ENCODE results near the gene CDCA7L.
"Not testable (repeated sequence)": the region's sequence is repeated elsewhere in the genome, so short reads cannot be mapped to it uniquely, and the experiment has no call there.

Gene CDCA7L

GRCh38 chr7:21902240-21902639 is 43.5 kb downstream of the CDCA7L start:
- FAIRE-seq, result no peak

- FAIRE-seq, result no peak
Measured at GRCh38 chr7:21898265-21898930, 47.3 kb downstream of the CDCA7L start.

GRCh38 chr7:21893401-21893800 is 52.3 kb downstream of the CDCA7L start:
- FAIRE-seq, result no peak

- no peak for FAIRE-seq
Measured at GRCh38 chr7:21891291-21891690, 54.4 kb downstream of the CDCA7L start.

GRCh38 chr7:21887779-21888178 is 57.9 kb downstream of the CDCA7L start:
- FAIRE-seq, result no peak

GRCh38 chr7:21887353-21887752 is 58.3 kb downstream of the CDCA7L start:
- FAIRE-seq, result no peak

GRCh38 chr7:21886396-21886795 is 59.3 kb downstream of the CDCA7L start:
- no peak for FAIRE-seq

- FAIRE-seq, result no peak
Measured at GRCh38 chr7:21884496-21884895, 61.2 kb downstream of the CDCA7L start.

- not testable (repeated sequence) for FAIRE-seq
Measured at GRCh38 chr7:21883501-21883900, 62.2 kb downstream of the CDCA7L start.

- no peak for FAIRE-seq
Measured at GRCh38 chr7:21883069-21883468, 62.6 kb downstream of the CDCA7L start.

GRCh38 chr7:21869785-21870402 is 75.8 kb downstream of the CDCA7L start:
- FAIRE-seq, result no peak

GRCh38 chr7:21868576-21868850 is 77.2 kb downstream of the CDCA7L start:
- FAIRE-seq, result no peak

GRCh38 chr7:21867816-21868575 is 77.7 kb downstream of the CDCA7L start:
- FAIRE-seq, result no peak

GRCh38 chr7:21867226-21867625 is 78.5 kb downstream of the CDCA7L start:
- no peak for FAIRE-seq

- FAIRE-seq, result no peak
Measured at GRCh38 chr7:21866731-21867130, 79.0 kb downstream of the CDCA7L start.

- FAIRE-seq, result not testable (repeated sequence)
Measured at GRCh38 chr7:21865631-21866204, 80.0 kb downstream of the CDCA7L start.

- FAIRE-seq, result no peak
Measured at GRCh38 chr7:21851559-21851967, 94.1 kb downstream of the CDCA7L start.
